RWPE2 (cell line): Measurements from ENCODE around the gene NUCB2.

Experiments used
- ATAC-seq: fragments of 200-7000 bp; cut with Tn5 transposase; 3 replicates; pipeline ENCODE4 v1.9.1; 2021; ENCODE audit warnings: low read depth
- DNase-seq: peaks from one replicate; pipeline ENCODE4 v3.0.0-alpha.2; 2020; ENCODE audit warnings: low spot score
- H3K27ac ChIP-seq: fragments of 450-650 bp; 2 replicates; pipeline ENCODE4 v1.5.1; 2017; ENCODE audit warnings: mild to moderate bottlenecking; ENCODE audit not compliant: poor library complexity, severe bottlenecking
- H3K27me3 ChIP-seq: fragments of 250-450 bp; sonication (Bioruptor Pico); 2 replicates; pipeline ENCODE4 v1.5.1; 2021; ENCODE audit warnings: mild to moderate bottlenecking, moderate library complexity; ENCODE audit not compliant: insufficient read depth, poor library complexity, severe bottlenecking
- H3K36me3 ChIP-seq: fragments of 250-450 bp; sonication (Bioruptor Pico); 2 replicates; pipeline ENCODE4 v1.5.1; 2020; ENCODE audit warnings: low read depth, mild to moderate bottlenecking, moderate library complexity
- H3K4me1 ChIP-seq: fragments of 250-450 bp; sonication (Bioruptor Pico); 2 replicates; pipeline ENCODE4 v1.5.1; 2021; ENCODE audit warnings: mild to moderate bottlenecking, moderate library complexity; ENCODE audit not compliant: insufficient read depth, poor library complexity, severe bottlenecking
- H3K4me3 ChIP-seq: fragments of 250-450 bp; sonication (Bioruptor Pico); 2 replicates; pipeline ENCODE4 v1.5.1; 2021; ENCODE audit warnings: mild to moderate bottlenecking, moderate library complexity; ENCODE audit not compliant: severe bottlenecking
- H3K9me3 ChIP-seq: fragments of 250-450 bp; sonication (Bioruptor Pico); 2 replicates; pipeline ENCODE4 v1.5.1; 2021; ENCODE audit warnings: mild to moderate bottlenecking, moderate library complexity; ENCODE audit not compliant: severe bottlenecking
- CTCF ChIP-seq: fragments of 450-650 bp; IDR thresholded peaks from one replicate; pipeline ENCODE4 v1.5.1; 2017; ENCODE audit warnings: mild to moderate bottlenecking, moderate library complexity; ENCODE audit not compliant: poor library complexity, severe bottlenecking

The NUCB2 gene

GRCh38 chr11:17350455-17351171, 74.1 kb downstream of the NUCB2 start:
- Histone ChIP-seq H3K27me3 (peaks cover 3% of the 10 kb centered on the region), H3K9me3 (no peaks in the 10 kb centered on the region), H3K36me3 (no peaks in the 10 kb centered on the region), H3K4me3 (no peak overlapping the region), H3K4me1 (peaks cover 5% of the 10 kb centered on the region), H3K27ac (no peak overlapping the region)
- no peak for TF ChIP-seq CTCF
- DNase-seq (no peak), ATAC-seq (no peak)

- DNase-seq (no peak), ATAC-seq (no peak)
- Histone ChIP-seq H3K27me3 (peaks cover 3% of the 10 kb centered on the region), H3K4me1 (peaks cover 5% of the 10 kb centered on the region), H3K9me3 (no peaks in the 10 kb centered on the region), H3K4me3 (peak overlapping the region; percentile 61), H3K27ac (no peak overlapping the region), H3K36me3 (no peaks in the 10 kb centered on the region)
- TF ChIP-seq CTCF = peak; percentile 28
Measured at GRCh38 chr11:17351172-17351509, 74.6 kb downstream of the NUCB2 start.

- DNase-seq (no peak), ATAC-seq (peak; percentile 22)
- H3K4me1 ChIP-seq = peaks cover 5% of the 10 kb centered on the region
- TF ChIP-seq CTCF = no peak
- peak within 1 kb of the TSS; percentile 42 for H3K27ac ChIP-seq
- H3K9me3 ChIP-seq = no peaks in the 10 kb centered on the region
- no peaks in the 10 kb centered on the region for H3K36me3 ChIP-seq
- H3K4me3 ChIP-seq = peak within 1 kb of the TSS; percentile 61
- peaks cover 3% of the 10 kb centered on the region for H3K27me3 ChIP-seq
Measured at GRCh38 chr11:17351510-17352176, 75.1 kb downstream of the NUCB2 start, which contains the start of gene NCR3LG1. TSS of gene NCR3LG1 (plus strand) at chr11:17351800. CDS start at chr11:17351970, 170 bp downstream.

- Histone ChIP-seq H3K4me1 (peaks cover 5% of the 10 kb centered on the region), H3K27ac (peak overlapping the region; percentile 42)
- peak; percentile 71 for ATAC-seq
Measured at GRCh38 chr11:17352950-17353820, 76.6 kb downstream of the NUCB2 start.

More at GRCh38 chr11:17352950-17353820, 76.6 kb downstream of the NUCB2 start:
- Histone ChIP-seq H3K27me3 (peaks cover 3% of the 10 kb centered on the region), H3K36me3 (0 out of 2 replicates have a peak, but pooled peaks cover 3% of the 10 kb centered on the region), H3K9me3 (no peaks in the 10 kb centered on the region), H3K4me3 (peak overlapping the region; percentile 61)
- no peak for DNase-seq
- TF ChIP-seq CTCF = no peak
